ENCODE data around the gene JPT1. TPM values are rescaled to one million over a fixed set of nuclear protein-coding genes. Genes with fewer than 3 reads are reported as not detected.

Gene JPT1
- total and polyA plus RNA-seq, 2 experiments from 2014 or later = 136 to 209 TPM

DNA sequence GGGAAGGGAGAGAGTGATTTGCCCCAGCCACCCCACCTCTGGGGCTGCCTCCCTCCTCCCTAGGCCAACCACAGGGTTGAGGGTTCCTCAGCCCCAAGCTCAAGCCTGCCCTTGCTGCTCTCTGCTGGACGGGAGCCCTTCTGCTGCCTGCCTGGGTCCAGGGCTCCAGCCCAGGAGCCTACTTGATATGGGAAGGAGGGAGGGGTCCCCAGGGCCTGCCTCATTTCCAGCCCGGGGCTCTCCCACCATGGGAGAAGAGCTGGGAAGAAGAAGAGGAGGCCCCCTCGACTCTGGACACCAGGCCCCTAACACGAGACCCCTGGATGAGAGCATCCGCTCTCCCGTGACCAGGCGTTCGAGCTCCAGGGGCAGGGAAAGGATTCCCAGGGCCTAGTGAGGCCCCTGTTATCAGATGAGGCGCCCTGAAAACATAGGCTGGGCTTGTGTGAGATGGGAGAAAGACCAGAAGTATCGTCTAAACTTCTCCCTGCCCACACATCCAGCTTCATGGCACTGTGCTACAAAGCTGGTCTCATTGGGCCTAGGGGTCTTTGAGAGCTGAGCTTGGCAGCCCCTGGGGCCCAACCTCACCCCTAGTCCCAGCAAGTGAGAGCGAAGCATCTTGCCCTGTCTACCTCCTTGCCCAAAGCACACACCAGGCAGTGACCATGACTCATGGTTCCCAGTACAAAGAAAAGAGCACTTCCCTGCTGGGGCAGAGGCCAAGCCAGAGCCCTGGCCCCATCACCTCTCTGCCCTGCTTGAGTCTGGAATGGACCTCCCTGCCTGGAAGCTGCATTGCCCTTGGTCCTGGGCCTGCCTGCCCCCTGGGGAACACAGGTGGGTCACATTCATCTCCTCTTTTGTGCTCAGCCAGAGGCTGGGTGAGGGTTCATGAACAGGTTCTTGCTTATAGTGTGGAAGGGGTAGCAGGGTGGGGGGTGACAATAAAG lies 65.6 kb downstream of the JPT1 start:
- no peaks in the 10 kb centered on the region for H3K36me3 ChIP-seq
- no peaks in the 10 kb centered on the region for H3K9me3 ChIP-seq (ENCODE audit: low read depth)
- no peak for DNase-seq (ENCODE audit: low read depth in 1 of 2, low spot score in 1 of 2)
- H3K27ac ChIP-seq = peak overlapping the region; percentile 58
- H3K4me3 ChIP-seq = peak overlapping the region; percentile 31
- TF ChIP-seq, protein P1, sequence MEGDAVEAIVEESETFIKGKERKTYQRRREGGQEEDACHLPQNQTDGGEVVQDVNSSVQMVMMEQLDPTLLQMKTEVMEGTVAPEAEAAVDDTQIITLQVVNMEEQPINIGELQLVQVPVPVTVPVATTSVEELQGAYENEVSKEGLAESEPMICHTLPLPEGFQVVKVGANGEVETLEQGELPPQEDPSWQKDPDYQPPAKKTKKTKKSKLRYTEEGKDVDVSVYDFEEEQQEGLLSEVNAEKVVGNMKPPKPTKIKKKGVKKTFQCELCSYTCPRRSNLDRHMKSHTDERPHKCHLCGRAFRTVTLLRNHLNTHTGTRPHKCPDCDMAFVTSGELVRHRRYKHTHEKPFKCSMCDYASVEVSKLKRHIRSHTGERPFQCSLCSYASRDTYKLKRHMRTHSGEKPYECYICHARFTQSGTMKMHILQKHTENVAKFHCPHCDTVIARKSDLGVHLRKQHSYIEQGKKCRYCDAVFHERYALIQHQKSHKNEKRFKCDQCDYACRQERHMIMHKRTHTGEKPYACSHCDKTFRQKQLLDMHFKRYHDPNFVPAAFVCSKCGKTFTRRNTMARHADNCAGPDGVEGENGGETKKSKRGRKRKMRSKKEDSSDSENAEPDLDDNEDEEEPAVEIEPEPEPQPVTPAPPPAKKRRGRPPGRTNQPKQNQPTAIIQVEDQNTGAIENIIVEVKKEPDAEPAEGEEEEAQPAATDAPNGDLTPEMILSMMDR (IDR thresholded peaks at IDR 0.05; ENCODE audit: low read depth, low read length) = no peak
- H3K27me3 ChIP-seq = no peaks in the 10 kb centered on the region
- peaks cover 13% of the 10 kb centered on the region for H3K4me1 ChIP-seq (ENCODE audit: low read depth)

DNA sequence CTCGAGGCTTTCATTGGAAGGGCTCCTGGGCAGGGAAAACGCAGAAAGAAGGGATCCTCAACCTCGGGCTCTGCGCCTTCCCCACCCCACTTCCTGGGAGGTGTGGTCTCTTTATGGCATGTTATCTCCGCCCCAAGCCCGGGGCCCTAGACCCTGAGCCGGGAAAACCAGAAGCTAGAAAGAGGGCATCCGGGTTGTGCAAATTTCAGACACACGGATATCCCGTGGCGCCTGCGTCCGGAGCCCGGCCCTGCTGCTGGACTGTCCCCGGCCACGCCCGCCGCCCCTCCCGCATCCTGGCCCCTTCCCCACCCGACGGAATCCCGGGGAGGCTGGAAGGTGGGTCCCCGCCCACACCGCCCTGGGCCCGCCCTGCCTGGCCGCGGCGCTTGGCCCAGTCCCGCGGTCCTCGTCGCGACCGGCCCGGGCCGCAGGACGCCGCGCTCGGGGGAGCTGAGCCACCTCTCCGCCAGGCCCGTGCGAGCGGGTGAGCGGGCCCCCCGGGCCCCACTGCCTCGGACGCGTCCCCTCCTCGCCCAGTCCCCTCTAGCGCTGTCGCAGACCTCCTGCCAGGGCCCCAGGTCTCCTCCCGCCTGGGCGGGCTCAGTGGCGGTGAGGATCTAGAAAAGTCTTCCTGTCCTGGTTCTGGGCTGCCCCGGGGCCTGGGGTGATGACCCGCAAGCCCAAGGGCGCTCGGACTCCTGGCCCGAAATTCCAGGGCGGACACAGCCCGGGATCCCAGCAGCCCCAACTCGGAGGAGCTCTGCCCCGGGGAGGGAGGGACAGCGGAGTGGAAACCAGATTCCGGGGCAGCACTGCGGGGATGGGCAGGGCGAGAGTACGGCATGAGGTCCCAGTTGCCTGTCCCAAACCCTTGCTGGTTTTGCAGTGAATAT lies 66.5 kb downstream of the JPT1 start, which contains the start of gene SLC16A5:
Gene SLC16A5, plus strand, starts transcription at position 397 of the 896 bp plus-strand sequence. CDS start 5,683 bp downstream, outside the sequence.
- Histone ChIP-seq H3K27me3 (no peaks in the 10 kb centered on the region), H3K4me3 (peak within 1 kb of the TSS; percentile 31), H3K4me1 (ENCODE audit: low read depth) (peaks cover 13% of the 10 kb centered on the region), H3K36me3 (no peaks in the 10 kb centered on the region), H3K27ac (peak within 1 kb of the TSS; percentile 58), H3K9me3 (ENCODE audit: low read depth) (no peaks in the 10 kb centered on the region)
- DNase-seq (ENCODE audit: low read depth in 1 of 2, low spot score in 1 of 2) = peak; percentile 87 to 93
- TF ChIP-seq, protein P1 (IDR thresholded peaks at IDR 0.05; ENCODE audit: low read depth, low read length) = no peak

DNA sequence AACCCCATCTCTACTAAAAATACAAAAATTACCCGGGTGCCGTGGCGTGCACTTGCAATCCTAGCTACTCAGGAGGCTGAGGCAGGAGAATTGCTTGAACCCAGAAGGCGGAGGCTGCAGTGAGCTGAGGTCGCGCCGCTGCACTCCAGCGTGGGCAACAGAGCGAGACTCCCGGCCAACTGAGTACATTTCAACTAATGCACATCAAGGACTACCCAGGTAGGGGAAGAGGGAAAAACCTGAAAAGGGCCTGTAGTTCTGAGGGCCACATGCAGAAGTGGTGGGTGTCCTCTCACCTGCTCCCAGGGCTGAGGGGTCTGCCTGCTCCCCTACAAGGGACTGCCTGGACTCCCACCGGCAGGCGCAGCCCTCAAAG lies 67.1 kb downstream of the JPT1 start:
- Histone ChIP-seq H3K4me3 (peak overlapping the region; percentile 31), H3K27ac (peak overlapping the region; percentile 58), H3K4me1 (ENCODE audit: low read depth) (peaks cover 13% of the 10 kb centered on the region), H3K9me3 (ENCODE audit: low read depth) (no peaks in the 10 kb centered on the region), H3K36me3 (no peaks in the 10 kb centered on the region), H3K27me3 (no peaks in the 10 kb centered on the region)
- no peak for DNase-seq (ENCODE audit: low read depth in 1 of 2, low spot score in 1 of 2)
- TF ChIP-seq, protein P1 (IDR thresholded peaks at IDR 0.05; ENCODE audit: low read depth, low read length) = no peak

DNA sequence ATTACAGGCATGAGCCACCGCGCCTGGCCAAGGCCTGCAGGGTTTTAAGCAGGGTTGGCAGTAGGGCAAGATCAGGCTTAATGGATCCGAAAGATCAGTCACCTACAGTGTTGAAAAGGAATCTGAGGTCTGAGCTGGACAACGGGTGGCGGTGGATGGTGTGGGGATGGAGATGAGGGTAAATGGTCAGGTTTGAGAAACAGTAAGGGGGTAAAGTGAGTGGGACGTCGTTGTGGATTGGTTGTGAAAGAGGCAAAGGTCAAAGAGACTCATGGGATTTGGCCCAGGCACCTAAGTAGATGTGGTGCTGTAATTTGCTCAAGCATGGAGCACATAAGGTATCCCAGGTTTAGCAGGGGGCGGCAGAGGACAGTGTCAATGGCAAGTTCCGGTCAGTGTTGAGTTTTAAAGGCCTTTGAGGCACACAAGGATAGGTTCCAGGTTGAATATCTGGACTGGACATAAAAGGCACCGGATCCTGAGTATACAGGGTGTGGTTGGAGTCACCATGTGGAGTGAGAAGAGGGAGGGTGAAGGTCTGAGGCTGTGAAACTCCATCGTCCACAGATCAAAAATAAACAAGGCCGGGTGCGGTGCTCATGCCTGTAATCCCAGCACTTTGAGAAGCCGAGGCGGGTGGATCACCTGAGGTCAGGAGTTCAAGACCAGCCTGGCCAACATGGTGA lies 67.7 kb downstream of the JPT1 start:
- H3K27me3 ChIP-seq = no peaks in the 10 kb centered on the region
- H3K4me3 ChIP-seq = no peak overlapping the region
- peaks cover 13% of the 10 kb centered on the region for H3K4me1 ChIP-seq (ENCODE audit: low read depth)
- DNase-seq (ENCODE audit: low read depth in 1 of 2, low spot score in 1 of 2) = no peak
- no peak overlapping the region for H3K27ac ChIP-seq
- H3K36me3 ChIP-seq = no peaks in the 10 kb centered on the region
- TF ChIP-seq, protein P1 (IDR thresholded peaks at IDR 0.05; ENCODE audit: low read depth, low read length) = no peak
- H3K9me3 ChIP-seq (ENCODE audit: low read depth) = no peaks in the 10 kb centered on the region

Other genes starting within 250 kb of the JPT1 start
- gene USH1G, start 231.3 kb downstream of the JPT1 start, total RNA-seq = 2.5 and 4.0 TPM in 2 replicates
- 1.9 and 3.1 TPM in 2 replicates for gene USH1G, start 231.3 kb downstream of the JPT1 start, polyA plus RNA-seq
- not detected in 2 replicates for gene OTOP2, start 230.2 kb downstream of the JPT1 start, total RNA-seq
- not detected in 2 replicates for gene OTOP2, start 230.2 kb downstream of the JPT1 start, polyA plus RNA-seq
- gene OTOP3, start 218.6 kb downstream of the JPT1 start, total RNA-seq = not detected in 2 replicates
- not detected in 2 replicates for gene OTOP3, start 218.6 kb downstream of the JPT1 start, polyA plus RNA-seq
- gene HID1, start 181.8 kb downstream of the JPT1 start, total RNA-seq = 35.2 and 46.3 TPM in 2 replicates
- gene HID1, start 181.8 kb downstream of the JPT1 start, polyA plus RNA-seq = 45.4 and 57.3 TPM in 2 replicates
- 15.1 and 16.4 TPM in 2 replicates for gene CDR2L, start 166.9 kb downstream of the JPT1 start, total RNA-seq
- 5.9 and 8.0 TPM in 2 replicates for gene CDR2L, start 166.9 kb downstream of the JPT1 start, polyA plus RNA-seq
- gene MRPL58, start 141.8 kb downstream of the JPT1 start, total RNA-seq = 44.8 and 62.9 TPM in 2 replicates
- 39.7 and 48.4 TPM in 2 replicates for gene MRPL58, start 141.8 kb downstream of the JPT1 start, polyA plus RNA-seq
- 411 and 666 TPM in 2 replicates for gene ATP5PD, start 107.5 kb downstream of the JPT1 start, total RNA-seq
- gene ATP5PD, start 107.5 kb downstream of the JPT1 start, polyA plus RNA-seq = 603 and 732 TPM in 2 replicates
- 23.9 and 24.4 TPM in 2 replicates for gene KCTD2, start 107.3 kb downstream of the JPT1 start, total RNA-seq
- 20.7 and 22.4 TPM in 2 replicates for gene KCTD2, start 107.3 kb downstream of the JPT1 start, polyA plus RNA-seq
- 32.2 and 47.1 TPM in 2 replicates for gene SLC16A5, start 66.6 kb downstream of the JPT1 start, total RNA-seq
- 9.9 and 18.8 TPM in 2 replicates for gene SLC16A5, start 66.6 kb downstream of the JPT1 start, polyA plus RNA-seq
- 8.8 and 10.0 TPM in 2 replicates for gene ARMC7, start 44.5 kb downstream of the JPT1 start, total RNA-seq
- 5.7 and 6.5 TPM in 2 replicates for gene ARMC7, start 44.5 kb downstream of the JPT1 start, polyA plus RNA-seq
- 204 and 233 TPM in 2 replicates for gene NT5C, start 22.8 kb downstream of the JPT1 start, total RNA-seq
- gene NT5C, start 22.8 kb downstream of the JPT1 start, polyA plus RNA-seq = 168 and 174 TPM in 2 replicates
- gene SUMO2, start 28.4 kb upstream of the JPT1 start, total RNA-seq = 91.3 and 109 TPM in 2 replicates
- gene SUMO2, start 28.4 kb upstream of the JPT1 start, polyA plus RNA-seq = 485 and 542 TPM in 2 replicates
- gene NUP85, start 51.2 kb upstream of the JPT1 start, total RNA-seq = 23.4 and 32.7 TPM in 2 replicates
- 51.9 and 59.0 TPM in 2 replicates for gene NUP85, start 51.2 kb upstream of the JPT1 start, polyA plus RNA-seq
- gene GGA3, start 107.1 kb upstream of the JPT1 start, total RNA-seq = 33.5 and 35.3 TPM in 2 replicates
- 25.6 and 30.0 TPM in 2 replicates for gene GGA3, start 107.1 kb upstream of the JPT1 start, polyA plus RNA-seq
- 64.8 and 81.6 TPM in 2 replicates for gene MRPS7, start 107.4 kb upstream of the JPT1 start, total RNA-seq
- gene MRPS7, start 107.4 kb upstream of the JPT1 start, polyA plus RNA-seq = 179 and 198 TPM in 2 replicates
- gene MIF4GD, start 116.7 kb upstream of the JPT1 start, total RNA-seq = 35.6 and 47.9 TPM in 2 replicates
- 75.4 and 75.8 TPM in 2 replicates for gene MIF4GD, start 116.7 kb upstream of the JPT1 start, polyA plus RNA-seq
- 8.9 and 13.2 TPM in 2 replicates for gene SLC25A19, start 134.9 kb upstream of the JPT1 start, total RNA-seq
- 12.2 and 17.7 TPM in 2 replicates for gene SLC25A19, start 134.9 kb upstream of the JPT1 start, polyA plus RNA-seq